Vagina (tissue), 2 donors: Measurements from ENCODE around the gene FGF12.

Experiments
- POLR2A ChIP-seq, 2 donors: fragments of 450-650 bp; IDR thresholded peaks; one replicate each; pipeline ENCODE4 v1.6.1; 2017; ENCODE audit warnings: antibody characterized with exemption in 2 of 2, mild to moderate bottlenecking in 2 of 2, moderate library complexity in 2 of 2
- POLR2AphosphoS5 ChIP-seq, 2 donors: sonication (generic); formaldehyde crosslinking; IDR thresholded peaks; one replicate each; pipeline ENCODE4 v1.9.0; 2017; ENCODE audit warnings: antibody characterized with exemption in 2 of 2, mild to moderate bottlenecking in 2 of 2, low read depth in 1 of 2; ENCODE audit not compliant: insufficient read depth in 1 of 2
- TF ChIP-seq, protein P1 (sequence below), 3 experiments: fragments of 450-650 bp in 2 of 3; fragments of 200-600 bp in 1 of 3; sonication (generic) in 1 of 3; IDR thresholded peaks; one replicate each; pipeline ENCODE4 v1.5.1; 2017 to 2019; ENCODE audit warnings: antibody characterized with exemption in 3 of 3, mild to moderate bottlenecking in 2 of 3, moderate library complexity in 2 of 3

- TF ChIP-seq, protein P1, sequence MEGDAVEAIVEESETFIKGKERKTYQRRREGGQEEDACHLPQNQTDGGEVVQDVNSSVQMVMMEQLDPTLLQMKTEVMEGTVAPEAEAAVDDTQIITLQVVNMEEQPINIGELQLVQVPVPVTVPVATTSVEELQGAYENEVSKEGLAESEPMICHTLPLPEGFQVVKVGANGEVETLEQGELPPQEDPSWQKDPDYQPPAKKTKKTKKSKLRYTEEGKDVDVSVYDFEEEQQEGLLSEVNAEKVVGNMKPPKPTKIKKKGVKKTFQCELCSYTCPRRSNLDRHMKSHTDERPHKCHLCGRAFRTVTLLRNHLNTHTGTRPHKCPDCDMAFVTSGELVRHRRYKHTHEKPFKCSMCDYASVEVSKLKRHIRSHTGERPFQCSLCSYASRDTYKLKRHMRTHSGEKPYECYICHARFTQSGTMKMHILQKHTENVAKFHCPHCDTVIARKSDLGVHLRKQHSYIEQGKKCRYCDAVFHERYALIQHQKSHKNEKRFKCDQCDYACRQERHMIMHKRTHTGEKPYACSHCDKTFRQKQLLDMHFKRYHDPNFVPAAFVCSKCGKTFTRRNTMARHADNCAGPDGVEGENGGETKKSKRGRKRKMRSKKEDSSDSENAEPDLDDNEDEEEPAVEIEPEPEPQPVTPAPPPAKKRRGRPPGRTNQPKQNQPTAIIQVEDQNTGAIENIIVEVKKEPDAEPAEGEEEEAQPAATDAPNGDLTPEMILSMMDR (IDR thresholded peaks at IDR 0.05) = no peak
- TF ChIP-seq POLR2AphosphoS5 (IDR thresholded peaks at IDR 0.05; ENCODE audit: insufficient read depth in 1 of 2, low read depth in 1 of 2) = no peak
- TF ChIP-seq POLR2A (IDR thresholded peaks at IDR 0.05) = no peak
These were observed 23.8 kb upstream of the FGF12 start for GRCh38 chr3:192751148-192751547.
